ENCODE data around the gene OXNAD1. TPM values are rescaled to one million over a fixed set of nuclear protein-coding genes. Genes with fewer than 3 reads are reported as not detected.
A peak's percentile ranks its signal among the peaks of the same experiment; 100 is the strongest.

Gene OXNAD1
- total RNA-seq, 1 donor from 2014 or later = 18.5 TPM

- Mint-ChIP-seq H3K4me3 (ENCODE audit: low read depth) (no peak overlapping the region), H3K27me3 (no peaks in the 10 kb centered on the region), H3K36me3 (ENCODE audit: insufficient read depth) (peaks cover 23% of the 10 kb centered on the region), H3K4me1 (ENCODE audit: low read depth) (peaks cover 2% of the 10 kb centered on the region), H3K27ac (no peak overlapping the region), H3K9me3 (ENCODE audit: low read depth) (peaks cover under 1% of the 10 kb centered on the region)
- DNase-seq (ENCODE audit: low spot score, unreplicated experiment) = no peak
- TF ChIP-seq, protein P1, sequence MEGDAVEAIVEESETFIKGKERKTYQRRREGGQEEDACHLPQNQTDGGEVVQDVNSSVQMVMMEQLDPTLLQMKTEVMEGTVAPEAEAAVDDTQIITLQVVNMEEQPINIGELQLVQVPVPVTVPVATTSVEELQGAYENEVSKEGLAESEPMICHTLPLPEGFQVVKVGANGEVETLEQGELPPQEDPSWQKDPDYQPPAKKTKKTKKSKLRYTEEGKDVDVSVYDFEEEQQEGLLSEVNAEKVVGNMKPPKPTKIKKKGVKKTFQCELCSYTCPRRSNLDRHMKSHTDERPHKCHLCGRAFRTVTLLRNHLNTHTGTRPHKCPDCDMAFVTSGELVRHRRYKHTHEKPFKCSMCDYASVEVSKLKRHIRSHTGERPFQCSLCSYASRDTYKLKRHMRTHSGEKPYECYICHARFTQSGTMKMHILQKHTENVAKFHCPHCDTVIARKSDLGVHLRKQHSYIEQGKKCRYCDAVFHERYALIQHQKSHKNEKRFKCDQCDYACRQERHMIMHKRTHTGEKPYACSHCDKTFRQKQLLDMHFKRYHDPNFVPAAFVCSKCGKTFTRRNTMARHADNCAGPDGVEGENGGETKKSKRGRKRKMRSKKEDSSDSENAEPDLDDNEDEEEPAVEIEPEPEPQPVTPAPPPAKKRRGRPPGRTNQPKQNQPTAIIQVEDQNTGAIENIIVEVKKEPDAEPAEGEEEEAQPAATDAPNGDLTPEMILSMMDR (IDR thresholded peaks at IDR 0.05; ENCODE audit: unreplicated experiment) = no peak
These were observed 37.1 kb downstream of the OXNAD1 start for GRCh38 chr3:16302082-16302631.

- TF ChIP-seq, protein P1 (IDR thresholded peaks at IDR 0.05; ENCODE audit: unreplicated experiment) = no peak
- peaks cover 2% of the 10 kb centered on the region for H3K4me1 Mint-ChIP-seq (ENCODE audit: low read depth)
- no peak overlapping the region for H3K4me3 Mint-ChIP-seq (ENCODE audit: low read depth)
- no peak for DNase-seq (ENCODE audit: low spot score, unreplicated experiment)
- no peaks in the 10 kb centered on the region for H3K9me3 Mint-ChIP-seq (ENCODE audit: low read depth)
- H3K27ac Mint-ChIP-seq = no peak overlapping the region
- H3K36me3 Mint-ChIP-seq (ENCODE audit: insufficient read depth) = peaks cover 15% of the 10 kb centered on the region
- H3K27me3 Mint-ChIP-seq = no peaks in the 10 kb centered on the region
These were observed 38.1 kb downstream of the OXNAD1 start for GRCh38 chr3:16303037-16303575.

DNA sequence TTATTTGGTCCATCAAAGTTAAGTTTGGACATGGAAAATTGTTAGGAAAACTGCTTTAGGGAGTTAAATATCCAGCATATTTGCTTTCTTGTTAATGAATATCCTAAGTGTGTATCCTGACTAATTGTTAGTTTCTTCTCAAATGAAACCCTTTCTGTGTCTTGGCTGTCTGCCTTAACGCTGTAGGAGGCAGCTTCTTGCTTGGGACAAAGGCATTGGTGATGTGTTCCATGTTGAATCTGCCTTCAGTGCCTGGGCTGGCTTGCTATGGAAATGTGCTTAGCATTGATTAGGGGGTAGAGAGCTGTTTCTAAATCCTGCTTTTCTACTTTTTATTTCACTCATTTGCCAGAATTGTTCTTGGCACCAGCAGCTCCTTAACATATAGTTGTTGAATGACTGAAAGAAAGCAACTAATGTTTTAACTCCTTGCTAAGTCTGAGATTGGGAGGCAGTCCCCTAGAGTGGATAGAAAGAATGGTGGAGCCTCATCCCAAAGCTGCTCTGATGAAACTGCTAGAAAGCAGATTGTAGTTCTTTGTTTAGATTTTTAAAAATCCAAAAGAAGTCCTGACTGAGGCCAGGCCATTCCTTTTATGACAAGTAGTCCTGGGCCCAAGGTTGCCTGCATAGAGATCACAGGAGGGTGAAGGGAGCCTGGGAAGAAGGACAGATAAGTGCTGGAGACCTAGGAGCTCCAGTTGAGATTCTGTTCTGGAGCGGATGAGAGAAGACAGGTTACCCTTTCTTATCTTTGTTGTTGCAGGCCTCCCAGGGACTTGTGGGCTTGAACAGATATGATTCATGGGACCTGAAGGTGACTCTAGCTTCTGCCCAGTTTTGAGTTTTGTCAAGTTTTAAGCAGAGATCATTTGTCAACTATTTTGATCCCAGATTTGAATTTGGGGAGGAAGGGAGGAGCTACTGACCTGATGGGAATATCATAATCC, 39.3 kb downstream of the OXNAD1 start:
- Mint-ChIP-seq H3K4me3 (ENCODE audit: low read depth) (no peak overlapping the region), H3K27ac (no peak overlapping the region), H3K4me1 (ENCODE audit: low read depth) (peaks cover 2% of the 10 kb centered on the region)

DNA sequence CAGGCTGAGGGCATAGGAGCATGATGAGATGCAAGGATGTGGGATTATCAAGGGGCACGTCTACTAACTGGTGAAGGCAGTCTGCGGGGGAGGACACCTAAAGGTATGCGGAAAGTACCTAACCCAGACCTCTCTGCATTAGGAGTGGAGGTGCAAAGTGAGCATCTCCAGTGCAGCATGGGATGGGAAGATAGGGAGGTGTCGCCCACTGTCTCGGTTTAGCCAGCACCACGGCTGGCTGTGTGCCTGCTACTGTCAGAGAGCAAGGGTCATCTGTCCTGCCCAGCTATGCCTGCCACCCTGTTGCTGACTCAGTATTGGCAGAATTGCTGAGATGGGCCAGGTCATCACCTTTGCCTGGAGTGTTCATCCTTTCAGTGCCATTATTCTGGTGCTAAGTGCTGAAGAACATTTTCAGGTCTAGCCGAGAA, 40.1 kb downstream of the OXNAD1 start:
- Mint-ChIP-seq H3K27ac (peak overlapping the region; percentile 35), H3K4me1 (ENCODE audit: low read depth) (peaks cover 2% of the 10 kb centered on the region), H3K9me3 (ENCODE audit: low read depth) (no peaks in the 10 kb centered on the region), H3K36me3 (ENCODE audit: insufficient read depth) (peaks cover 17% of the 10 kb centered on the region), H3K27me3 (no peaks in the 10 kb centered on the region), H3K4me3 (ENCODE audit: low read depth) (no peak overlapping the region)
- TF ChIP-seq, protein P1 (IDR thresholded peaks at IDR 0.05; ENCODE audit: unreplicated experiment) = no peak
- DNase-seq (ENCODE audit: low spot score, unreplicated experiment) = no peak

More for the DNA sequence above, 39.3 kb downstream of the OXNAD1 start:
- TF ChIP-seq, protein P1 (IDR thresholded peaks at IDR 0.05; ENCODE audit: unreplicated experiment) = no peak
- H3K9me3 Mint-ChIP-seq (ENCODE audit: low read depth) = no peaks in the 10 kb centered on the region
- no peaks in the 10 kb centered on the region for H3K27me3 Mint-ChIP-seq
- no peak for DNase-seq (ENCODE audit: low spot score, unreplicated experiment)
- H3K36me3 Mint-ChIP-seq (ENCODE audit: insufficient read depth) = peaks cover 12% of the 10 kb centered on the region

DNA sequence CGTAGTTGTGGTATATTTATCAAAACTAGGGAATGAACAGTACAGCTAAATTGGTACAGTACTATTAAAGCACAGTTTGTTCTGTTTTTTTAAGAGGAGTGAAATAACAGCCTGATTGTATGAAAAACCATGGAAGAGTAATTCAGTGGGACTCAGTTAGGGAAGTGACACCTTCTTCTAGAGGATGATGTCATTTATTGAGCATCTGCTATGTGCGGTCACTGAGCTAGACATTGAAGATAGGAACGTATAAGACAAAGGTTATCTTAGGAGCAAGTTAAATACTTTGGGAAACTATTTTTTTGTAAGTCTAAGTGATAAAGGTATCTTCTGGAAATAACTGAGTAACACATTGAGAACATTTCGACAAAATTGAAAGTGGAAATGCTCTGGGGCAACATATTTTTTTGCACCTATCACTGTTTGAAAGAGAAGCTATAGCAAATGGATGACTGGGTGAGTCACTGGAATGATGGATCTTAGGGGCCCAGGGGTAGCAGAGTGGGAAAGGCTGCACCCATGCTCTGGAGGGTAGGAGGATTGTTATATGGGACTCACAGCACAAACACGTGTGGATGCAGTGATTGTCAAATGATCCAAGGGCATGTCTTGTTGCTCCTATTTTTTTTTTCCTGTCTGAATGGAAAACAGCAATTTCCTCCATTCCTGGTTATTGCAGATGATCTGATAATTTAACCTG, 43.0 kb downstream of the OXNAD1 start:
- peaks cover 8% of the 10 kb centered on the region for H3K36me3 Mint-ChIP-seq (ENCODE audit: insufficient read depth)
- no peaks in the 10 kb centered on the region for H3K27me3 Mint-ChIP-seq
- no peak overlapping the region for H3K27ac Mint-ChIP-seq
- DNase-seq (ENCODE audit: low spot score, unreplicated experiment) = no peak
- H3K9me3 Mint-ChIP-seq (ENCODE audit: low read depth) = no peaks in the 10 kb centered on the region
- TF ChIP-seq, protein P1 (IDR thresholded peaks at IDR 0.05; ENCODE audit: unreplicated experiment) = no peak
- no peak overlapping the region for H3K4me3 Mint-ChIP-seq (ENCODE audit: low read depth)
- peaks cover 2% of the 10 kb centered on the region for H3K4me1 Mint-ChIP-seq (ENCODE audit: low read depth)
